ENCODE results near the gene FOXP2.

GRCh38 chr7:114645451-114645850, 230.8 kb downstream of the FOXP2 start:
- TF ChIP-seq POLR2AphosphoS5 (IDR thresholded peaks at IDR 0.05; ENCODE audit: low read depth, low read length): no peak
- no peak for TF ChIP-seq POLR2A (IDR thresholded peaks at IDR 0.05; ENCODE audit: low read depth, low read length)
- TF ChIP-seq TAF1 (IDR thresholded peaks at IDR 0.05; ENCODE audit: low read depth, low read length): no peak
- no peak for TF ChIP-seq SPI1 (IDR thresholded peaks at IDR 0.05; ENCODE audit: low read depth, low read length)

Data from GM12891 (cell line).